C4-2B (cell line): ENCODE results near the gene CYP19A1.

ENCODE experiments used
- H3K27ac ChIP-seq: fragments of 450-650 bp; 2 replicates; pipeline ENCODE4 v1.5.1; 2017
- CTCF ChIP-seq: fragments of 450-650 bp; conservative IDR thresholded peaks from 2 replicates; pipeline ENCODE4 v1.5.1; 2017; ENCODE audit warnings: mild to moderate bottlenecking
- ZFX ChIP-seq: fragments of 450-650 bp; IDR thresholded peaks from 2 replicates; pipeline ENCODE4 v1.6.1; 2017

CYP19A1 gene

GRCh38 chr15:51316636-51317035 lies 21.8 kb downstream of the CYP19A1 start:
- no peak overlapping the region for H3K27ac ChIP-seq
- TF ChIP-seq ZFX: no peak
- TF ChIP-seq CTCF: no peak

- TF ChIP-seq CTCF: no peak
- TF ChIP-seq ZFX: no peak
- no peak overlapping the region for H3K27ac ChIP-seq
Observed at GRCh38 chr15:51315726-51316125, 22.7 kb downstream of the CYP19A1 start.

GRCh38 chr15:51314391-51315337 lies 23.7 kb downstream of the CYP19A1 start:
- TF ChIP-seq ZFX: no peak
- TF ChIP-seq CTCF: no peak
- no peak overlapping the region for H3K27ac ChIP-seq

- no peak overlapping the region for H3K27ac ChIP-seq
- TF ChIP-seq ZFX (no peak), CTCF (no peak)
Observed at GRCh38 chr15:51313644-51314280, 24.6 kb downstream of the CYP19A1 start.

- TF ChIP-seq CTCF (no peak), ZFX (no peak)
- H3K27ac ChIP-seq: no peak overlapping the region
Observed at GRCh38 chr15:51313074-51313393, 25.4 kb downstream of the CYP19A1 start.

GRCh38 chr15:51312166-51313073 lies 26.0 kb downstream of the CYP19A1 start:
- TF ChIP-seq ZFX (no peak), CTCF (no peak)
- peak overlapping the region; percentile 7 for H3K27ac ChIP-seq
